Large intestine (tissue), 3 donors: ENCODE measurements around the gene FBXW11. TPM values are rescaled to one million over a fixed set of nuclear protein-coding genes. Genes with fewer than 3 reads are reported as not detected.
"Not testable (repeated sequence)": the region's sequence is repeated elsewhere in the genome, so short reads cannot be mapped to it uniquely, and the experiment has no call there.

Source experiments
- DNase-seq, 2 donors: peaks; one replicate each; pipeline versions ENCODE4 v3.0.0 to v3.0.0-alpha.2; 2013
- H3K27ac ChIP-seq: one replicate; pipeline ENCODE4 v1.5.1; 2013; ENCODE audit warnings: low read length
- H3K27me3 ChIP-seq: 2 replicates; pipeline ENCODE4 v1.6.1; 2013; ENCODE audit warnings: low read length; ENCODE audit not compliant: control insufficient read depth, insufficient read depth
- H3K36me3 ChIP-seq: 2 replicates; pipeline ENCODE4 v1.6.1; 2013; ENCODE audit warnings: low read length; ENCODE audit not compliant: control insufficient read depth, insufficient read depth
- H3K4me1 ChIP-seq: one replicate; pipeline ENCODE4 v1.6.1; 2013; ENCODE audit warnings: low read length; ENCODE audit not compliant: control insufficient read depth, insufficient read depth
- H3K4me3 ChIP-seq: one replicate; pipeline ENCODE4 v1.5.1; 2013; ENCODE audit warnings: low read length
- H3K9me3 ChIP-seq: one replicate; pipeline ENCODE4 v1.6.1; 2013; ENCODE audit warnings: mild to moderate bottlenecking, low read depth, low read length, moderate library complexity; ENCODE audit not compliant: control insufficient read depth
- WGBS: methylation state at CpG from one replicate; pipeline ENCODE4 v1.1.5; 2013; ENCODE audit warnings: low lambda C conversion rate; ENCODE audit not compliant: insufficient coverage; 5-methylcytosine and 5-hydroxymethylcytosine counted together
- polyA plus RNA-seq: library from polyadenylated mRNA; unstranded; fragments of 120-200 nt; gene quantifications from one replicate; pipeline ENCODE4 v1.2.1, GENCODE V29; 2013

FBXW11 gene
- polyA plus RNA-seq, 1 donor = 40.8 TPM

DNA sequence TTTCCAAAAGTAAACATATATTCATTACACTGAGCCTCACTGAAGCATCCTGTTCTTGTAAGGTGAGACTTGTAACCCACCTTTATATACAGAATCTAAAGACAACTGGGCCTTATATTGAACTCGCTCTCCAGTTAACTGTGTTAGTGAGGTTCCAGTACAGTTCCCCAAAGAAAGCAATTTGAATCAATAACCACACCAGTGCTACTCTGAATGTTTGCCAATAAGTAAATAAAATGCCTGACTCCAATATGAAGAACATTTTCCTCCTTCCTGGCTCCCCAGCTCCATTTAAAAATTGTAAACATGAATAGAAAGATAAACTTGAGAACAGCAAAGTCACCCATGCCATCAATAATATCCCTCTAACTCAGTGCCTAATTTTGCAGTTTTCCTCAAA, 50.1 kb downstream of the FBXW11 start:
- Histone ChIP-seq H3K27me3 (no peaks in the 10 kb centered on the region), H3K9me3 (no peaks in the 10 kb centered on the region), H3K36me3 (no peaks in the 10 kb centered on the region), H3K27ac (no peak overlapping the region), H3K4me3 (no peak overlapping the region), H3K4me1 (no peaks in the 10 kb centered on the region)
- no peak for DNase-seq
- WGBS = no CpG with 5 or more reads among the region's 1 CpG

DNA sequence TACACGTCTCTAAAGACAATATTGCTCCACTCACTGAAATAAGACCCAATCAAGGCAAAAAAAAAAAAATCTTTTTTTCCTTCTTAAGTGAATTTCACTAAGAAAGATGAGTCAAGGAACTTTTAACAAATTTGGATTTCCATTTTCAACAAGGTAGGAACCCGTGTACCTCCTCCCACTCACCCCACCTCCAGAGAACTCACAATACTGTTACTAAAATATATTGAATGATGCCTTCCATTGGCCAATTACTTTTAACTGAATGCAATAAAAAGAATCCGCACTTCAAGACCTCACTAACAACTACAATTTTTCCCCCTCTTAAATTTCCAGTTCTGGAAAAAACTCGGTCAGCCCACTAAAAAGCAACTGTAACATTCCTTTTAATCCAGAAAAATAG, 50.7 kb downstream of the FBXW11 start:
- Histone ChIP-seq H3K27me3 (no peaks in the 10 kb centered on the region), H3K9me3 (no peaks in the 10 kb centered on the region), H3K4me3 (no peak overlapping the region), H3K36me3 (no peaks in the 10 kb centered on the region), H3K27ac (no peak overlapping the region), H3K4me1 (no peaks in the 10 kb centered on the region)
- 100% methylated on average over 1 of the region's 4 CpGs for WGBS
- no peak for DNase-seq

DNA sequence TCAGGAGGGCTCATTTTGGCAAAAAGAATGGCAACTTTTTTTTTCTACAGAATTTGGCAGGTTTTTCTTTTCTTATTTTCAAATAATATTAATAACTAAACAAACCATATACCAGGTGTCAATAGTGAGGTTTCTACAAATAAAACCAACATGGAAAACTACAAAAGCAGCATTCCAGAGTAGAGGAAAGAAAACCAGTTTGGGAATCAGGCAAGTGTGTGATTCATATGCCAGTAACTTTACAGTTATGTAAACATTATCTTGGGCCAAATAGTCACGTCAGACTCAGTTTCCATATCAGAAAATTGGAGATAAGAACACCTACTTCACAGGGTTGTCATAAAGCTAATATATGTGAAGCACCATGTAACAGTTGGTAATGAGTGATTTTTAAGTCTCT, 51.7 kb downstream of the FBXW11 start:
- DNase-seq = no peak

DNA sequence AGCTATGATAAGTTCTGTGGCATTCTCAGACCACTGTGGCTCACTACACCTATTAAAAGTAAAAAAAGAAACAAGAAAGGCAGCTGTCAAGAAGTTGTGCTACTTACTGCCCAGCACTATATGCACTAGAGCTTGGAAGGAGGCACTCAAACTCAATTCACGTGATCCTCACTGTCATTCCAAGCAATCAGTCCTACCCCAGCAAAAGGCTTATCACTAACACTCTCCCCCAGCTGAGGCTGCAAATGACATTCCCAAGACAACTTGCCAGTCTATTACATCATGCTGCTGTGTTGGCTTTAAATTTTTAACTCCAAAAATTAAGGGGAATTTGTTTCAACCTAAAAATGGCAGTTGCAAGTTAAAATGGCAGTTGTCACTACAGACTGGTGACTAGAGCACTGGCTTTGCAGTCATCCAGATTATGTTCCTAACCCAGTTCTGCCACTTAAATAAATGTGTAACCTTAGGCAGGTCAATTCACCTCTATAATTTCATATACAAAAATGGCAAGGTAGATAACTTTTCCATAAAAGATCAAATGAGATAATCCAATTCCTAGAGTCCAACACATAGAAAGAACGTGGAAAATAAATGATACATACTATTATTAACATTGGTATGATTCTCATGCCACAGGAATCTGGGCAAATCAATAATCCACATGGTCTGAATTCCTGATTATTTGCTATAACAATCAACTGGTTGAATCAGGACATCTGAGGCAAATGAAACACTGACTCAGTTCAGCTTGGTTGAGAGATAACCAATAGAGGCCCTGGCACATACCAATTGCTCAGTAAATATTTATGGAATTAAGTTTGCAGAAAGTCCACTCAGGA, 52.4 kb downstream of the FBXW11 start:
- WGBS = 86% methylated on average over 1 of the region's 2 CpGs
- Histone ChIP-seq H3K27ac (no peak overlapping the region), H3K9me3 (no peaks in the 10 kb centered on the region), H3K36me3 (no peaks in the 10 kb centered on the region), H3K27me3 (no peaks in the 10 kb centered on the region), H3K4me1 (no peaks in the 10 kb centered on the region), H3K4me3 (no peak overlapping the region)
- DNase-seq = peak in 1 of 2 donors; percentile 44

More for the DNA sequence above, 51.7 kb downstream of the FBXW11 start:
- H3K4me1 ChIP-seq = no peaks in the 10 kb centered on the region
- no peaks in the 10 kb centered on the region for H3K36me3 ChIP-seq
- no CpG with 5 or more reads among the region's 1 CpG for WGBS
- H3K9me3 ChIP-seq = no peaks in the 10 kb centered on the region
- H3K27me3 ChIP-seq = no peaks in the 10 kb centered on the region
- no peak overlapping the region for H3K4me3 ChIP-seq
- H3K27ac ChIP-seq = no peak overlapping the region

DNA sequence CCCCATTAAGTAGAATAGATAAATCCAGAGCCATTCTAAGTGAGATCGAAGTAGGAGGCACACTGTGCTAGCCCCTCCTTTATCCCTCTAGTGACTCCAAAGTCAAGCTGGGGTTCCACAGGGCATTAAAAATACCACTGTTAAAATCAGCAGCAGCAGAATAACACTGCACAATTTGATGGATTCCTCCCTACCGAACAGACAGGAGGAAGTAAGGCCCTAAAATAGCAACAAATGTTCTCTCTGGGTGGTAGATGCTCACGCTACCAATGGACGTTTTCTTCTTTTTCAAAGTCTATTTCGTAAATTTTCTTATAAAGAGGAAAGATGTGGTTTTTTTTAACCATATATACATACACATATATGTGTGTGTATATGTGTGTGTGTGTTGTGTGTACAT, 54.4 kb downstream of the FBXW11 start:
- no peak for DNase-seq
- Histone ChIP-seq H3K9me3 (no peaks in the 10 kb centered on the region), H3K27me3 (no peaks in the 10 kb centered on the region), H3K4me1 (peaks cover 3% of the 10 kb centered on the region), H3K27ac (no peak overlapping the region), H3K4me3 (no peak overlapping the region), H3K36me3 (no peaks in the 10 kb centered on the region)
- WGBS = no CpG with 5 or more reads among the region's 5 CpGs

DNA sequence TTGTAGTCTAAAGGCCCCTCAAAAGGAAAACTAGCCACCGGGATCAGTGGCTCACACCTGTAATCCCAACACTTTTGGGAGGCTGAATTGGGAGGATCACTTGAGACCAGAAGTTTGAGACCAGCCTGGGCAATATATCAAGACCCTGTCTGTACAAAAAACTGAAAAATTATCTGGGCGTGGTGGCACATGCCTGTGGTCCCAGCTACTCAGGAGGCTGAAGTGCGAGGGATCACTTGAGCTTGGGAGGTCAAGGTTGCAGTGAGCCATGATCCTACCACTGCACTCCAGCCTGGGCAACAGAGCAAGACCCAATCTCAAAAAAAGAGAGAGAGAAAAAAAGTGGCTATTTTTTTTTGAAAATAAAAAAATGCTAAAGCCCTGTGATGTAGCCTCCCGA, 55.2 kb downstream of the FBXW11 start:
- Histone ChIP-seq H3K4me3 (no peak overlapping the region), H3K27ac (no peak overlapping the region), H3K36me3 (no peaks in the 10 kb centered on the region), H3K27me3 (no peaks in the 10 kb centered on the region), H3K9me3 (no peaks in the 10 kb centered on the region), H3K4me1 (peaks cover 6% of the 10 kb centered on the region)
- no CpG with 5 or more reads among the region's 4 CpGs for WGBS
- no peak for DNase-seq

DNA sequence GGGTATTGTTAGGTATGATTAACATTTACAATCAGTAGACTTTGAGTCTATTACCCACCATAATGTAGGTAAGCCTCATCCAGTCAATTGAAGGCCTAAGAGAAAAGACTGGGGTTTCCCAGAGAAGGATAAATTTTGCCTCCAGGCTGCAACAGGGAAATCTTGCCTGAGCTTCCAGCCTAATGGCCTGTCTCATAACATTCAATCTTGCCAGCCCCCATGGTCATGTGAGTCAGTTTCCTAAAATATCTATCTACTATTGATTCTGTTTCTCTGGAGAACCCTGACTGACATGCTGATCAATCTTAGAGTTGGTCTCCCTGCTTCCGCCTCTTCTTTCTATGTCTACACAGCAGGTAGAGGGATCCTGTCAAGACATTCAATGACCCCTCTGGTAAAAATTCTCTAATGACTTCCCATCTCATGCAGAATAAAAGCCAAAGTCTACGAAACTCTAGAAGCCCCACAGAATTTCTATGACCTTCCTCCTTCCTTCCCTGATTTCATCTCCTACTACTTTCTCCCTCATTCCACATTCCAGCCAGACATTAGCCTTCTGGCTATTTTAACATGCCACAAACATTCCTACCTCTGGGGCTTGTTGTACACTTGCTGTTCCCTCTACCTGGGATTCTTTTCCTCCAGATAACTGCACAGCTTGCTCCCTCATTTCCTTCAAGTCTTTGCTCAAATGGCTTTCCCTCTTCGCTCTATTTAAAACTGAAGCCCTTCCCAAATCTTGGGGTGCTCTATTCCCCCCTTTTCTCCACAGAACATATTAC, 60.2 kb downstream of the FBXW11 start:
- H3K4me1 ChIP-seq = peaks cover 13% of the 10 kb centered on the region
- WGBS = 71% methylated on average over 1 of the region's 3 CpGs
- H3K36me3 ChIP-seq = no peaks in the 10 kb centered on the region
- H3K27ac ChIP-seq = peak overlapping the region; percentile 64
- no peak overlapping the region for H3K4me3 ChIP-seq
- no peaks in the 10 kb centered on the region for H3K9me3 ChIP-seq
- peak in 1 of 2 donors; percentile 9 for DNase-seq
- H3K27me3 ChIP-seq = no peaks in the 10 kb centered on the region

DNA sequence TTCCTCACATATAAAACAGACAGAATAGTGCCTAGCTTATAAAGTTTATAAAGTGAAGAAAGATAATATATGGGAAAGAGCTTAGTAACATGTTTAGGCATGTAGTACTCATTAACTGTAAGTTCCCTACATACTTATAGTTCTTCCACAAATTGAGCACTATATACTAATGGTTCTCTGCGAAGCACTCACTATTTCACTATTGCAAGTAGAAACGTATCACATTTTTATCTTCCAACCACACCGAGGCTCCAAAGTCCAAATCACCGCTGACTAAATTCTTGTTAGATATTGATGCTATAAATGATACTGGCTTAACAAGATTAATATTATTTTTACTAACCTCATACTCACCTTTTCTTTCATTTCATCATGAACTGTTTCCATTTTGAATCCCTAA, 61.0 kb downstream of the FBXW11 start:
- 18% methylated on average over 2 of the region's 4 CpGs for WGBS
- no peak overlapping the region for H3K4me3 ChIP-seq
- H3K27me3 ChIP-seq = no peaks in the 10 kb centered on the region
- peak; percentile 35 to 80 for DNase-seq
- H3K36me3 ChIP-seq = no peaks in the 10 kb centered on the region
- H3K9me3 ChIP-seq = no peaks in the 10 kb centered on the region
- peaks cover 13% of the 10 kb centered on the region for H3K4me1 ChIP-seq
- H3K27ac ChIP-seq = peak overlapping the region; percentile 64

DNA sequence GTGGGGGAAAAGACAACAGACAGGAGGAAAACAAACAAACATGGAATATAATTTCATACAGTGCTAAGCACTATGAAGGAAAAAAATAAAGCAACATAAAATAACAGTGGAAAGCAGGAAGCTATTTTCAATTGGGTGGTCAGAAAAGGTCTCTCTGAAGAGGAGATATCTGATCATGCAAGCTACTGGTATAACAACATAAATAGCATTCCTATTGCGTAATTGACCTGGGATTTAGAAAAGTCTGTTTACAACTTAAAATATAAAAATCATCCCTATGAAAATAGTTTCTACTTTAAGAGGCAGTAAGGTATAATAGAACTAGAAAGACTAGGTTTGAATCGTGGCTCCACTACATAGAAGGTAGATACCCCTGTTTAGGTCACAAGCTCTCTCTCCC, 61.4 kb downstream of the FBXW11 start:
- no peaks in the 10 kb centered on the region for H3K9me3 ChIP-seq
- no peaks in the 10 kb centered on the region for H3K27me3 ChIP-seq
- H3K4me1 ChIP-seq = peaks cover 15% of the 10 kb centered on the region
- 80% methylated on average over 1 of the region's 2 CpGs for WGBS
- peak overlapping the region; percentile 64 for H3K27ac ChIP-seq
- H3K36me3 ChIP-seq = no peaks in the 10 kb centered on the region
- no peak for DNase-seq
- H3K4me3 ChIP-seq = no peak overlapping the region

DNA sequence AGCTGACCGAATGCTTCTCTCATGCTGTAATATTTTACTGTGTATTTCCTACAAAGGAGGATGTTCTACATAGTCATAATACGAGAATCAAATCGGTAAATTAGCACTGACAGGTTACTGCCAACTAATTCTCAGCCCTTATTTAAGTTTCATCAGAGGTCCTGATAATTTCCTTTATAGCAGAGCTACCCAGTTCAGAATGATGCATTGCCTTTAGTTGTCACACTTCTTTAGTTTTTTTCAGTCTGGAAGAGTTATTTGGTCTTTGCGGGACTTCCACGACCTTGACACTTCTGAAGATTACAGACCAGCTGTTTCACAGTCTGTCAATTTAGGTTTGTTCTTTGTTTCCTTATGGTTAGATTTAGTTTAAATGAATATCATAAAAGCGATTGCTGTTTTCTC, 64.3 kb downstream of the FBXW11 start:
- no CpG with 5 or more reads among the region's 6 CpGs for WGBS
- DNase-seq = peak in 1 of 2 donors; percentile 13
- H3K27ac ChIP-seq = not testable (repeated sequence)

More for the DNA sequence above, 64.3 kb downstream of the FBXW11 start:
- H3K9me3 ChIP-seq, H3K36me3 ChIP-seq, H3K4me3 ChIP-seq, H3K27me3 ChIP-seq: not testable (repeated sequence)
- H3K4me1 ChIP-seq = peaks cover 14% of the 10 kb centered on the region
